Mesenchymal stem cell (in vitro differentiated cells and primary cell): ENCODE data around the gene ASCC2.
A peak's percentile ranks its signal among the peaks of the same experiment; 100 is the strongest.

Experiments
- DNase-seq: peaks from one replicate; pipeline ENCODE4 v3.0.0-alpha.2; 2013
- H2AFZ ChIP-seq: one replicate; pipeline ENCODE4 v1.6.1; 2013; ENCODE audit warnings: low read depth, mild to moderate bottlenecking, control low read depth, inconsistent platforms, low read length, moderate library complexity
- H2AK5ac ChIP-seq: 2 replicates; pipeline ENCODE4 v1.6.1; 2013; ENCODE audit warnings: low read length, moderate library complexity, mild to moderate bottlenecking, inconsistent platforms; ENCODE audit not compliant: severe bottlenecking
- H2BK120ac ChIP-seq: one replicate; pipeline ENCODE4 v1.6.1; 2013; ENCODE audit warnings: low read depth, mild to moderate bottlenecking, inconsistent platforms, low read length, moderate library complexity
- H2BK12ac ChIP-seq, 2 experiments: one replicate each; pipeline ENCODE4 v1.6.1; 2013; ENCODE audit warnings: inconsistent platforms in 2 of 2, low read length in 2 of 2, mild to moderate bottlenecking in 2 of 2, moderate library complexity in 2 of 2, control low read depth in 1 of 2
- H2BK15ac ChIP-seq: one replicate; pipeline ENCODE4 v1.6.1; 2013; ENCODE audit warnings: mild to moderate bottlenecking, low read depth, inconsistent platforms; ENCODE audit not compliant: poor library complexity, severe bottlenecking
- H2BK5ac ChIP-seq: 2 replicates; pipeline ENCODE4 v1.6.1; 2013; ENCODE audit warnings: low read depth, mild to moderate bottlenecking, low read length, control low read depth, inconsistent platforms; ENCODE audit not compliant: poor library complexity, severe bottlenecking
- H3K14ac ChIP-seq, 2 experiments: one replicate each; pipeline ENCODE4 v1.6.1; 2013; ENCODE audit warnings: inconsistent platforms in 2 of 2, low read length in 2 of 2, control low read depth in 1 of 2, mild to moderate bottlenecking in 1 of 2, moderate library complexity in 1 of 2
- H3K18ac ChIP-seq, 2 experiments: one replicate each; pipeline ENCODE4 v1.6.1; 2013; ENCODE audit warnings: inconsistent platforms in 2 of 2, low read length in 2 of 2, control low read depth in 1 of 2, low read depth in 1 of 2, mild to moderate bottlenecking in 1 of 2
- H3K23ac ChIP-seq, 2 experiments: one replicate each; pipeline ENCODE4 v1.6.1; 2013; ENCODE audit warnings: inconsistent platforms in 2 of 2, low read length in 2 of 2, mild to moderate bottlenecking in 2 of 2, moderate library complexity in 2 of 2, control low read depth in 1 of 2
- H3K27ac ChIP-seq: 2 replicates; pipeline ENCODE4 v1.5.1; 2013; ENCODE audit warnings: mild to moderate bottlenecking, moderate library complexity, low read length, control low read depth, inconsistent platforms; ENCODE audit not compliant: poor library complexity, severe bottlenecking
- H3K27me3 ChIP-seq, 2 experiments: 2 replicates each; pipeline versions ENCODE4 v1.6.1 to v1.7.0; 2013; ENCODE audit warnings: low read length in 2 of 2, mild to moderate bottlenecking in 2 of 2, moderate library complexity in 2 of 2, control low read depth in 1 of 2, inconsistent platforms in 1 of 2; ENCODE audit not compliant: control insufficient read depth in 1 of 2, insufficient read depth in 1 of 2
- H3K36me3 ChIP-seq, 2 experiments: 2 replicates each; pipeline versions ENCODE4 v1.6.1 to v1.7.0; 2013; ENCODE audit warnings: low read length in 2 of 2, control low read depth in 1 of 2, inconsistent platforms in 1 of 2, low read depth in 1 of 2, mild to moderate bottlenecking in 1 of 2; ENCODE audit not compliant: insufficient read depth in 2 of 2, control insufficient read depth in 1 of 2
- H3K4ac ChIP-seq, 2 experiments: one replicate each; pipeline ENCODE4 v1.6.1; 2013; ENCODE audit warnings: inconsistent platforms in 2 of 2, low read length in 2 of 2, mild to moderate bottlenecking in 2 of 2, moderate library complexity in 2 of 2, control low read depth in 1 of 2, low read depth in 1 of 2
- H3K4me1 ChIP-seq: 2 replicates; pipeline ENCODE4 v1.6.1; 2013; ENCODE audit warnings: low read depth, low read length, control low read depth; ENCODE audit not compliant: control insufficient read depth, insufficient read depth
- H3K4me2 ChIP-seq: 2 replicates; pipeline ENCODE4 v1.6.1; 2013; ENCODE audit warnings: low read length, mild to moderate bottlenecking, inconsistent platforms; ENCODE audit not compliant: poor library complexity, severe bottlenecking
- H3K4me3 ChIP-seq, 2 experiments: 2 replicates each; pipeline versions ENCODE4 v1.5.1 to v1.7.0; 2013; ENCODE audit warnings: low read length in 2 of 2, mild to moderate bottlenecking in 2 of 2, control low read depth in 1 of 2, low read depth in 1 of 2; ENCODE audit not compliant: insufficient read depth in 1 of 2
- H3K79me1 ChIP-seq: replicated peaks from 2 replicates; pipeline ENCODE4 v1.6.1; 2013; ENCODE audit warnings: mild to moderate bottlenecking, control low read depth, low read length, inconsistent platforms; ENCODE audit not compliant: poor library complexity, severe bottlenecking
- H3K9ac ChIP-seq: 2 replicates; pipeline ENCODE4 v1.7.0; 2013; ENCODE audit warnings: mild to moderate bottlenecking, low read length, moderate library complexity
- H3K9me3 ChIP-seq: 2 replicates; pipeline ENCODE4 v1.7.0; 2013; ENCODE audit warnings: mild to moderate bottlenecking, low read length; ENCODE audit not compliant: control insufficient read depth
- H4K8ac ChIP-seq: one replicate; pipeline ENCODE4 v1.6.1; 2013; ENCODE audit warnings: inconsistent platforms, mild to moderate bottlenecking, low read length, moderate library complexity
- H4K91ac ChIP-seq: one replicate; pipeline ENCODE4 v1.6.1; 2013; ENCODE audit warnings: mild to moderate bottlenecking, low read length, inconsistent platforms
- WGBS: methylation state at CpG from one replicate; pipeline ENCODE4 v1.1.7; 2013; ENCODE audit warnings: mixed read lengths; 5-methylcytosine and 5-hydroxymethylcytosine counted together

The ASCC2 gene

GRCh38 chr22:29803190-29803589, 34.9 kb downstream of the ASCC2 start:
- Histone ChIP-seq H3K79me1 (peaks cover 6% of the 10 kb centered on the region), H3K23ac (no peak overlapping the region)
- WGBS = no CpG with 5 or more reads among the region's 2 CpGs

GRCh38 chr22:29801796-29802195, 36.3 kb downstream of the ASCC2 start:
- H3K4me1 ChIP-seq = peaks cover 10% of the 10 kb centered on the region
- no peak overlapping the region for H2AFZ ChIP-seq
- no peak overlapping the region for H2BK12ac ChIP-seq
- no peak overlapping the region for H3K14ac ChIP-seq
- H3K9ac ChIP-seq = no peak overlapping the region
- H3K79me1 ChIP-seq = peaks cover 6% of the 10 kb centered on the region
- peaks cover 76 to 81% of the 10 kb centered on the region in 2 experiments for H3K36me3 ChIP-seq
- no peak overlapping the region for H3K27ac ChIP-seq
- no peak overlapping the region for H4K91ac ChIP-seq
- H3K9me3 ChIP-seq = no peaks in the 10 kb centered on the region
- no peak overlapping the region for H3K23ac ChIP-seq
- no peak overlapping the region for H2AK5ac ChIP-seq
- no peak overlapping the region for H3K4me3 ChIP-seq
- H2BK5ac ChIP-seq = no peak overlapping the region
- H3K4ac ChIP-seq = no peak overlapping the region
- no peaks in the 10 kb centered on the region for H3K27me3 ChIP-seq
- no peak for DNase-seq
- no peak overlapping the region for H2BK15ac ChIP-seq
- H4K8ac ChIP-seq = no peak overlapping the region
- H2BK120ac ChIP-seq = no peak overlapping the region
- no peak overlapping the region for H3K4me2 ChIP-seq
- no peak overlapping the region for H3K18ac ChIP-seq
- WGBS = 98% methylated on average over 8 of the region's 8 CpGs

More at GRCh38 chr22:29803190-29803589, 34.9 kb downstream of the ASCC2 start:
- Histone ChIP-seq H2AFZ (no peak overlapping the region), H3K4me3 (no peak overlapping the region), H3K4ac (no peak overlapping the region), H2BK5ac (no peak overlapping the region), H2BK12ac (no peak overlapping the region), H3K18ac (no peak overlapping the region), H2BK15ac (no peak overlapping the region), H3K4me1 (peaks cover 9% of the 10 kb centered on the region), H4K8ac (no peak overlapping the region), H2BK120ac (no peak overlapping the region), H3K4me2 (no peak overlapping the region), H3K27ac (no peak overlapping the region), H3K27me3 (no peaks in the 10 kb centered on the region), H3K9me3 (no peaks in the 10 kb centered on the region), H2AK5ac (no peak overlapping the region), H3K14ac (no peak overlapping the region), H3K36me3 (peaks cover 76 to 83% of the 10 kb centered on the region in 2 experiments), H4K91ac (no peak overlapping the region), H3K9ac (no peak overlapping the region)
- DNase-seq = no peak

GRCh38 chr22:29801153-29801552, 36.9 kb downstream of the ASCC2 start:
- Histone ChIP-seq H3K9ac (no peak overlapping the region), H3K9me3 (no peaks in the 10 kb centered on the region), H3K36me3 (peaks cover 76 to 80% of the 10 kb centered on the region in 2 experiments), H3K4me1 (peaks cover 10% of the 10 kb centered on the region), H2BK120ac (no peak overlapping the region), H3K23ac (no peak overlapping the region), H3K4me3 (no peak overlapping the region), H4K91ac (no peak overlapping the region), H2BK5ac (no peak overlapping the region), H4K8ac (no peak overlapping the region), H3K4ac (peak overlapping the region in 1 of 2 experiments; percentile 6), H2AFZ (no peak overlapping the region), H2AK5ac (no peak overlapping the region), H2BK15ac (no peak overlapping the region), H3K18ac (no peak overlapping the region), H3K4me2 (no peak overlapping the region), H3K14ac (no peak overlapping the region), H3K27ac (no peak overlapping the region), H2BK12ac (peak overlapping the region in 1 of 2 experiments; percentile 63), H3K79me1 (peaks cover 6% of the 10 kb centered on the region), H3K27me3 (no peaks in the 10 kb centered on the region)
- DNase-seq = no peak
- 92% methylated on average over 5 of the region's 5 CpGs for WGBS

GRCh38 chr22:29799217-29799680, 38.8 kb downstream of the ASCC2 start:
- H3K4me2 ChIP-seq = no peak overlapping the region
- peak overlapping the region; percentile 100 for H2BK12ac ChIP-seq
- peak overlapping the region in 1 of 2 experiments; percentile 21 for H3K4me3 ChIP-seq
- no peaks in the 10 kb centered on the region for H3K27me3 ChIP-seq
- H4K91ac ChIP-seq = peak overlapping the region; percentile 100
- H2AFZ ChIP-seq = no peak overlapping the region
- H3K36me3 ChIP-seq = peaks cover 61 to 74% of the 10 kb centered on the region in 2 experiments
- 13% methylated on average over 8 of the region's 8 CpGs for WGBS
- peak overlapping the region; percentile 98 to 100 for H3K4ac ChIP-seq
- peak; percentile 98 for DNase-seq
- H3K27ac ChIP-seq = peak overlapping the region; percentile 31
- H2BK120ac ChIP-seq = peak overlapping the region; percentile 100
- peak overlapping the region; percentile 82 for H2BK15ac ChIP-seq
- H2AK5ac ChIP-seq = peak overlapping the region; percentile 71
- H2BK5ac ChIP-seq = no peak overlapping the region
- peaks cover 13% of the 10 kb centered on the region for H3K4me1 ChIP-seq
- peak overlapping the region; percentile 100 for H4K8ac ChIP-seq
- H3K9me3 ChIP-seq = no peaks in the 10 kb centered on the region
- H3K79me1 ChIP-seq = peaks cover 5% of the 10 kb centered on the region
- H3K14ac ChIP-seq = peak overlapping the region in 1 of 2 experiments; percentile 94
- H3K18ac ChIP-seq = peak overlapping the region; percentile 91 to 100
- H3K23ac ChIP-seq = peak overlapping the region in 1 of 2 experiments; percentile 90
- H3K9ac ChIP-seq = peak overlapping the region; percentile 58
